ENCODE data around the gene CAPN8.

The CAPN8 gene

DNA sequence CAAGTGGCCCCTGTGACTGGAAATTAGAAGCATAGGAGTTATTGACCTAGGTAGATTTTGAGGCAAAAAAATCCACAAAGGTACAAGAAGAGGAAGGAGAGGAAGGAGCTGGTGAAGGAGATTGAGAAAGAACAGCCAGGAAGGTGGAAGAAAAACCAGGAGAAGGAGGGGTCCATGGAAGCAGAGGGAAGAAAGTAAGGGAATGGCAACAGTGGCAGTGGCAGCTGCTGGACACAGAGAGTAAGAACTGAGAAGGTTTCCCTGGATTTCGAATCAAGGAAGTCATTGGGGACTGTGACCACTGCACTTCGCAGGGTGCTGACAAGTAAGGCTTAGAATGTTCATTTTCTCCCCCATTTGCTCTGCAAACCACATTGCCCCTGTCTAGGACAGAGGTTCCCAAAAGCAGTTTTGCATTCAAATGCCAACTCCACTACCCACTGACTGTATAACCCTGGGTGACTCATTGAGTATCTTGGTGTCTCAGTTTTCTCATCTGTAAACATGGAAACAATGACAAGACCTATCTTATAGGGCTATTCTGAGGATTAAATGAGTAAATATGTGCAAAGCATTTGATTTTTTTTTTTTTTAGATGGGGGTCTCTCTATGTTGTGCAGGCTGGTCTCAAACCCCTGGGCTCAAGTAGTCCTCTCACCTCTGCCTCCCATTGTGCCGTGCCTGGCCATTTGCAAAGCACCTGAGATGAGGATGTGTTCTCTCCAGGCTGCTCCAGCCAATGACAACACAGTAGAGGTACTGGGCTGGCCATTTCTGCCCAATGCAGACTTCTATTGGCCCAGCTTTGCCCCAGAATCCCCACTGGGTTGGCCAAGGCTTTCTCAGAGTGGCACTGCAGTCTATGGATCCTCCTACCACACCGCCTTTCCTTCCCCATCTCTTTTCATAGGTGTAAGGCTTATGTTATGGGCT, 37.5 kb upstream of the CAPN8 start:
- peak; percentile 49 for DNase-seq (ENCODE audit: low read depth)

DNA sequence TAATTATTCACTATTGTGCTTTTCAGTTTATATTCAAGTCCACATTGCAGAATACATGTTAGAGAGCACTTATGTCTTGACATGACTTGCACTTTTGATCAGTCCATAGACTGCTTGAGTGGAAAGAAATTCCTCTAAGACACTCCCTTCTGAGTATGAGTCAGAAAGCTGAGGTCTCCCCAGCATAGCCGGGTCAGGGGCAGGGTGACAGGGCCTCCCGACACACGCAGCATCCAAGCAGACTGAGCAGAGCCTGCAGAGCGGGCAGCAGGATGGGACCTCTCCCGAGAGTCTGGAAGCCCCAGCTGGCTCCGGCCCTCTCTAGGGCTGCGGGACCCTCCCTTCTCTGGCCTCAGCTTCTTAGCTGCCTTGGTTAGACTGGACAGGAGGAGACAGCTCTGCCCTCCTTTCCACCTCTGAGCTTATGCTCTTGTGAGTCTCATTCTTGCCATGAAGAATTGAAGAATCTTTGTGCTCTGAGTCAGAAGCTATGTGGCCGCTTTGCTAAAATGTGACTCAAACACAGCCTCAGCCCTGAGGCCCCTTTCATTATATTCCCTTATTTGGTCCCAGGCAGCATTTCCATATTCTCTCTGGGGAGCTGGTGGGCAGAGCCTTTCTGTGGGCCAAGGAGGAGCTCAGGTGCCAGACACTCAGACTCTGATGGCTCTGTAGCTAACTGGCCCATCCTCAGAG, 35.6 kb upstream of the CAPN8 start:
- DNase-seq (ENCODE audit: low read depth): peak; percentile 97

DNA sequence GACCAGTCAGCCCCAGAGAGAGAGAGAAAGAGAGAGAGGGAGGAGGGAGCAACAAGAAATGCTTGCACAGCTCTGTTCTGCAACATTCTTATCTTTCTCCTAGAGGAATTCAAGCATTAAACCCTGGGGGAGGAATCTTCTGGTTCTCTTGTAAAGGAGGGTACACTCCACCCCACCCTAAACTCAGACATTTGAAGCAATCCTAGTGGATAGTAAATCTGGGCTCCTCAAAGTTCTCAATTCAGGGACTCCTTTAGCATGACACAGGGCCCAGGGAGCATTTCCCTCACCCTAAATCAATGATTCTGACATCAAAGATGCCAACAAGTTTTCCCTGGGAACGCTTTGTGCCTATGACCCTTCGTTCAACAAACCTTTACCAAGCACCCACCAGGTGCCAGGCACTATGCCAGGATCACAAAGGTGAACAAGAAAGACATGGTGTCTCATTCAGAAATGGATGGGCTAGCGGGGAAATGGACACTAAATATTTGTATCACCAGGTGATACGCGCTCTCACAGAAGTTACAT, 35.0 kb upstream of the CAPN8 start:
- peak; percentile 81 for DNase-seq (ENCODE audit: low read depth)

DNA sequence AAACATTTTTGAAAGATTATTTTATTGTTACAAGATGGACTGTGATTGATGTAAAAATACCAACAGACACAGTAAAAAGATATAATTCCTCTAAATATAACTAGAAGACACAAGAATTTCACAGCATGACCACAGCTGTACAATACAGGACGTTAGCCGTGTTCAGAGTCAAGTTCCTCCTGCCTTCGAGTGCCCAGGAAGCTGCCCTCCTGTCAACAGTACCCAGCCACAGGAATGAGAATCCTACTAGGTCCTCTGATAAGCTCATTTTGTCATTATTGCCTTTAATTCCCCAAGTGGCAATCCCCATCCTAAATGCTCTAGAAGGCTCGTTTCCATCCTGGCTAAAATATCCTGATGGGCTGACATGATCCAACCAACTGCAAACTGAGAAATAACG, 30.4 kb upstream of the CAPN8 start:
- DNase-seq (ENCODE audit: low read depth): no peak

DNA sequence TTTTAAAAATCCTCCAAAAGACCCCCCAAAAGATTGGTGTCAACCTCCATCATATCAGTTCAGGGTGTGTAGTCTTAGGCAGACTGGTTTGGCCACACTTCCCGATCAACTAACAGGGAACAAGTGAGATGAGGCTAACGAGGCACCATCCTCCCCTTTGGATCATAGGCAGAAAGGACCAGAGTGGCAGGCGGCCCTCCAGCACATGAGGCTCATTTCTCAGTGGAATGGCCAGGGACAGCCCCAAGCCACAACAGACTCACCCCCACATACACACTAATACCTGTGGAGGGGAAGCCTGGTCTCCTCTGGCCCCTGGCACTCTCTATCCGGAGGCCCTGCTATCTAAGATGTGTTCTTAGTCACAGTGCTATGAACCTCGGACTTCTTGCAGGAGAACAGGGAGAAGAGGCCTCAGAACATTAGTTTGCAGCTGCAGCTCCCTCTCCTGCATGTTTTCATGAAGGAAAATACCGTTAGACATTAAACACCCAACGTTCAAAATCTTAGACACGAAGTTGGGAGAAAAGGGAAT, 29.6 kb upstream of the CAPN8 start:
- DNase-seq (ENCODE audit: low read depth): no peak

DNA sequence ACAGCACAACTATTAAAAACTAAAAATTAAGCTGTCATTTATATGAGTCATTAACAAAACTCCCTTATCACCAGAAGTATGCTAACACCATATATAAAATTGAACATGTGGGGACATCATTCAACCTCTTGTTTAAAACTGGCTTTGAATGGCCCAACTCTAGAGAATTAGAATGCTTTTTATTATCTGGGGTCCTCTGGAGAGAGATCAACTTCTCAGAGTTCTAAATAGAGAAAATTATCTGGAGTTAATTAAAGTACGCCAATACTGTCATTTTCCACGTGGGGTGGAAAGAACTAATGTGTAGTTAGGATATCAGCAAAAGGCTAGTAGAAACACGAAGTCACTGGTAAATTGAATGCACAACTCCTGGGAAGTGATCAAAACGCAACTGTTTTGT, 25.6 kb upstream of the CAPN8 start:
- no peak for DNase-seq (ENCODE audit: low read depth)

DNA sequence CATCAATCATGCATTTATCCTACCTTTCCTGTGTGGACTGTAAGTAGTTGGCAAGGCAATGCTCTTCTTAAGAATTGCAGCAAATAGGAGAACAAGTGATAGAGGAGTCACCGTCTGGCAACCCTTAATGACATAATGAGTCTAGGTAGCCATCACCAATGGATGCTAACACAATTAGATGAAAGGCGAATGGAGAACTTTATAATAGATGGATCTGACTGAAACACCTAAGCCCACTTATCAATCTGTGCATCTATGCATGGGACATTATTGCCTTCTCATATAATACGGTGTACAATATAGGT, 18.9 kb upstream of the CAPN8 start:
- no peak for DNase-seq (ENCODE audit: low read depth)

DNA sequence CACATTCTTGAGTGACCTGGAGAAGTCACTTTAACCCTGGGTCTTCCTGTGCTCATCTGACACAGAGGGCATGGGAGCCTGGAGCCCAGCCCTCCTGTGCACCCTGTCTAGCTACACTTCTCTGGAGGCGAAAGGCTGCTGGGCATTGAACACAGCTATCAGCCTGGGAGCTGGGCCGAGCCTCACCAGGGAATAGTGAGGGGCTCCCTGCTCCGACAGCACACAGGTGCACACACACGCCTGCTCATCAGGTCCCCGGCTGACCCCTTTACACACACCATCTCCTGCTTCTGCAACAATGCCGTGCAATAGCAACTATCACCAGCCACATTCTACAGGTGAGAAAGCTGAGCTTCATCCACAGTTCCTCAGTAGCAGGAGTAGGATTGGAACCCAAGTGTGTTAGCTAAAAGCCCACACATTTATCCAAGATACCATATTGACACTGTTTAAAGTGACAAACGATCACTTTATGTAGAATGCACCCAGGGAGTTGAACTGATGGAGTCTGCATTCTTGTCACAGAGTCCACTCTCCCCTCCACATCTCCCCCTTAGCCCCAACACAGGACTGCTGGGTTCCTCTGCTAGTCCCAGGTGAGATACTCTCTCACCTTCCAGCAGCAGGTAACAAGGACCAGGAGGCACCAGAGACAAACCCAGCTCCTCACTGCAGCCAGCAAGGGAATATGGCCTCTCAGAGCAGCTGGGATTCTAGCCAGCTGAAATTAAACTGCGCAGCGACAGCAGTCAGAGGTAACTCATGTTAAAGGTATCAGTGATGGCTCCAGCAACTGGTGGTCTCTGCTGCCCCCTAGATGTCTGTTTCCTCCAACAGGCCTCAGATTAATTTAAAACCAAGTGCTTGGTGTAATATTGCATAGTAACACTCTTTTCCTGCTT, 18.3 kb upstream of the CAPN8 start:
- no peak for DNase-seq (ENCODE audit: low read depth)

DNA sequence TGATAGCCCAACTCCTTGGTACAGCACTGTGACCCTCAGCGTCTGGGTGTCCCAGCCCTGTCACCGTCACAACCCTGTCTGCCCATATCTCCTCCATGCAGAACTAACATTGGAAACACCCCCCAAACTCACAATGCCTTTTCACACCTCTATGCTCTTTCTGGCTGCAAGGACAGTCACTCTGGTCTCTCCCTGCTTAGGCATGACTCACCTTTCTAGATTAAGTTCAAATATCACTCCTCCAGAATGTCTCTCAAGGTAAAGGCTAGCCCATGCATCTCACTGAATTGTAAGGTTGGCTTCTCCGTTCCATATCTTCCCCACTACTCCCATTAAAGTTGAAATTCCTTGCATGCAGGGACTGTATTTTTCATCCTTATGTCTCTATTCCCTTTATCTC, 17.0 kb upstream of the CAPN8 start:
- DNase-seq (ENCODE audit: low read depth): no peak

DNA sequence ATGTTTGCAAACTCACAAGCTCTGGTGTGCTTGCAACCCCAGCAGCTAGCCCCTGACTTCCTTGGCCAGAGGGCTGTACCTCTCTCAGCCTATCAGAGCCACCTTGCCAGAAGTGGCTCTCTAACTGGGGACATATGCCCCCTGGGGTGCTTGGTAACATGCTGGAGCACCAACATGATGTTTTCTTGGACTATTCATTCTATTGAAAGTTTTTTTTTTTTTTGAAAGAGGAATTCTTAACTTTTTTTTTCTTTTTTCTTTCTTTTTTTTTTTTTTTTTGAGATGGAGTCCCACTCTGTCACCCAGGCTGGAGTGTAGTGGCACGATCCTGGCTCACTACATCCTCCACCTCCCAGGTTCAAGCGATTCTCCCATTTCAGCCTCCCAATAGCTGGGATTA, 14.7 kb upstream of the CAPN8 start:
- DNase-seq (ENCODE audit: low read depth): no peak

DNA sequence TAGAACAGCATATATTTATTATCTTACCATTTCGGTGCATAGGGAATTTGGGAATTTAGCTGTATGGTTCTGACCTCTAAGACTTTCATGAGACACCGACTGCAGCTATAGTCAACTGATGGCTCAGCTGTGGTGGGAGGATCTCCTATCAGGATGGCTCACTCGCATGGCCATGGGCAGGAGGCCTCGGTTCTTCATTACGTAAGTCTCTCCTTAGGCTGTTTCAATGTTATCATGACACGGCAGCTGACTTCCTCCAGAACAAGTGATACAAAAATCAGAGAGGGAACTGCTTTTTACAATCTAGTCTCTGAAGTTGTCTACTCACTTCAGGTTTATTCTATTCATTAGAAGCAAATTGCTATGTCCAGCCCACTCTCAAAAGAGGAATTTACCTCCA, 13.3 kb upstream of the CAPN8 start:
- peak; percentile 18 for DNase-seq (ENCODE audit: low read depth)

DNA sequence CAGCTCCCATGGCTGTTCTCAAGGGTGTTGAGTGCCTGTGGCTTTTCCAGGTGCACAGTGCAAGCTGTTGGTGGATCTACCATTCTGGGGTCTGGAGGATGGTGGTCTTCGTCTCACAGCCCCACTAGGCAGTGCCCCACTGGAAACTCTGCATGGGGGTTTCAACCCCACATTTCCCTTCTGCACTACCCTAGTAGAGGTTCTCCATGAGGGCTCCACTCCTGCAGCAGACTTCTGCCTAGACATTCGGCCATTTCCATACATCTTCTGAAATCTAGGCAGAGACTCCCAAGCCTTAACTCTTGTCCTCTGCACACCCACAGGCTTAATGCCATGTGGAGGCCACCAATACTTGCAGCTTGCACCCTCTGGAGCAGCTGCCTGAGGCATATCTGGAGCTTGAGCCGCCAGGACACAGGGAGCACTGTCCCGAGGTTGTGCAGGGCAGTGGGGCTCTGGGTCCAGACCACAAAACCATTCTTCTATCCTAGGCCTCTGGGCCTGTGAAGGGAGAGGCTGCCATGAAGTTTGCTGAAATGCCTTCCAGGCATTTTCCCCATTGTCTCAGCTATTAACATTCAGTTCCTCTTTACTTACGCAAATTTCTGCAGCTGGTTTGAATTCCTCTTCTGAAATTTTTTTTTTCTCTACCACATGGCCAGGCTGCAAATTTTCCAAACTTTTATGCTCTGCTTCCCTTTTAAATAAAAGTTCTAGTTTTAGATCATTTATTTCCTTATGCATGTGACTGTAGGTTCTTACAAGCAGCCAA, 8.8 kb upstream of the CAPN8 start:
- DNase-seq (ENCODE audit: low read depth): no peak

DNA sequence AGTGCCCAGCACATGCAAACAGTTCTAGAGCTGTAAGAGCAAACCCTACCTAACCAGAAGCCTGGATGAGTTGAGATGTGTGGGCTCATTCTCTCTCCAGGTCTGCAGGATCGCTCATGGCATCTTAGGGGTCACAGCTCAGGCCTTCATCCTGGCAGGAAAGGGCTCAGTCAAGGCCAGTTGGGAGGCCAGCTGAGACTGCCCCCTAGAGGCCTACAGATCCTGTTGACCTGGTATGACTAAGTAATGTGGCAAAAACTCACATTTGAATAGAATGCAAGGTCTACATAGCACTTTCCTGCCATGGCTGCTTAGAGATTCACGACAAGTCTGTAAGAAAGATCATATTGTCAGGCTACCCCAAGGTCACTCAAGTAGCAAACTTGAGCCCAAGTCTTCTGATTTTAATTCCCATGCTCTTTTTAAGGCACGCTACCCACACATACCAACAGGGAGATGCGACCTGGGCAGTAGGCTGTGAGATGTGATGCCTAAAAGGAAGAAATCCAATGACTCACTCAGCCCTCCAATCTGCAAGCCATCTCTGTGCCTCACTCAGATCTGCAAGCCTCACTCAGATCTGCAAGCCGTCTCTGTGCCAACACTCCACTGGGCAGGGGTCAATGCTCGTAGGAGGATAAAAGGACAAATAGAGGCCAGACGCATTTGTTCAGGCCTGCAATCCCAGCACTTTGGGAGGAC, 5.1 kb upstream of the CAPN8 start:
- DNase-seq (ENCODE audit: low read depth): peak; percentile 35

DNA sequence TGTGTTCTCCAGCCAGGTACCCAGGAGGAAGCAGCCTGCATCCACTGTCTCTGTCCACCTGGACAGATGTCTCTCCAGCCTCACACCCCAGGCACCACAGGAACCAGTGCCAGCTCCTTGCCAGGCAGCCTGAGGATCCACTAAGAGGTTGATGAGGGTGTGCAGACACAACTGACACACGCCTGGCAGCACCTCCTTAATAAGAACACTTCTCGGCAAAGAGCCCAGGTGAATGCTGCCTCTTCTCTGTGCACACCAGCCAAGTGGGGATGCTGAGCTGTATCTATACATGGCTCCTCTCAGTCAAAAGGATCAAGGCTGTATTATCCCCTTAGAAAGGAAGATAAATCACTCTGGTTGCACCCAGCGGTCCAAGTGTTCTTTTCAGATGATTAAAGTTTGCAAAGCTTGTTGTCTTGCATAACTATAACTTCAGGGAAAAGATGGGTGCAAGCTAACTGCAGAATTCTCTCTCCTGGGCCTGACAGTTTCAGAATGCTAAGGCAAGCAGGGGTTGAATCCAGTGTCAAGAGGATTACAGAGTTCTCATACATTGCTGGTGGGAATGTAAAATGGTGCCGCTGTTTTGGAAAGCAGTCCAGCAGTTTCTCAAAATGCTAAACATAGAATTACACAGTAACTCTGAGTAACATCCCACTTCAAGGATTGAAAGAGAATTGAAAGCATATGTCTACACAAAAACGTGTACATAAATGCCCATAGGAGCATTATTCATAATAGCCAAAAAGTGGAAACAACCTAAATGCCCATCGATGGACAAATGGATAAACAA, 3.7 kb upstream of the CAPN8 start:
- no peak for DNase-seq (ENCODE audit: low read depth)

DNA sequence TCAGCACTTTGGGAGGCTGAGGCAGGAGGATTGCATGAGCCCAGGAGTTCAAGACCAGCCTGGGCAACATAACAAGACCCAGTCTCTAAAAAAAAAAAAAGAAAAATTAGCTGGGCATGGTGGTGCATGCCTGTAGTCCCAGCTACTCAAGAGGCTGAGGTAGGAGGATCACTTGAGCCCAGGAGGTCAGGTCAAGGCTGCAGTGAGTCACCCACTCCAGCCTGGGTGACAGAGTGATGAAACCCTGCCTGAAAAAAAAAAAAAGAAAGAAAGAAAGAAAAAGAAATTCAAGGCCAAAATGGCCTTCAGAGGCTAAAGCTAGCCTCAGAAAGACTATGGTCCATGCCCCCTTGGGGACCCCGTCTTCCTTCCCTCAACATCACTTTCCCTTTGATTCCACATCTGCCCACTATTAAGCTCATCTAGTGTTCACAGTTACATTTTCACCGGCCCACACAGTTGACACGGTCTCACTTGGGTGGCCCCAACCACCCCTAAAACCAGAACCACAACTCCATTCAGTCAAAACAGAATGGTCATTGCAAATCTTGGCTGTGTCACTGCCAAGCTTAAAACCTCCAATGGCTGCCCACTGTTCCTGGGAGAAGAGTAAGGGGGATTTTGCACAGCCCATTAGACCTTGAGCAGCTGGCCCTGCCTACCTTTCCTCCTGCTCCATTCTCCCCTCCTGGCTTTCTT, 2.1 kb upstream of the CAPN8 start:
- peak; percentile 11 for DNase-seq (ENCODE audit: low read depth)

DNA sequence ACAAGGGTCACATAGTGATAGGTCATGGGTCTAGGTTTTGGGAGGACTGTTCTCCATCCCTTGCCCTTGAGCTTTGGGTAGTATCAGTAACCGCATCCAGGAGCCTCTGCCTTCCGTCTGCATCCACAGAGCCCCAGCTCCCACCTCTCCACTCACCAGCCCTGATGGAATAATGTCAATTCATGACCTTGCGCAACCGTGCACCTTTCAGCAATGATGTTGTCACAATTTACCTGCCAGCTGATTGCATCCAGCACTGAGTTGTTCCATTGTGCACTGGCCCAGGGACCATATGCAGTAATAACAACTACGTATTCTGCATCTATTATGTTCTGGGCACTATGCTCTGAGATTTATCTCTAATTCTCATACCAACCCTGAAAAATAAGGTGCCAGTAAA, 1.4 kb downstream of the CAPN8 start:
- no peak for DNase-seq (ENCODE audit: low read depth)

DNA sequence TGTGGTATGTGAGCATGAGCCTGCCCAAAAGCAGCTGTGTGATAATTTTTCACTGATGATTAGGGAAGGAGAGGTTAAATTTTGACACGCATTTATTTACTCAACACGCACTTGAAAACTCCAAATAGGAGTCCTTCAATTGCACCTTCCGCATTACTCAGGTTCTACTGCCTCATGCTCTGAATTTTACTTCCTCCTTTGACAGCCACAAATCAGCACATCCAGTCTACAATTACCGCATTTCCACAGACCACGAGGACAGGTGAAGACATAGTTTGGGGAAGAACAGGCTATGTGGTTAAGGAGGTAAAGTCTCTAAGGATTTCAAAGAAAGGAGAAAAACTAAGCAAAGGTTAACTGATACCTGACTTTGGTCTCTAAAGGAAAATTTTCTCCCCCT, 2.6 kb downstream of the CAPN8 start:
- DNase-seq (ENCODE audit: low read depth): no peak

DNA sequence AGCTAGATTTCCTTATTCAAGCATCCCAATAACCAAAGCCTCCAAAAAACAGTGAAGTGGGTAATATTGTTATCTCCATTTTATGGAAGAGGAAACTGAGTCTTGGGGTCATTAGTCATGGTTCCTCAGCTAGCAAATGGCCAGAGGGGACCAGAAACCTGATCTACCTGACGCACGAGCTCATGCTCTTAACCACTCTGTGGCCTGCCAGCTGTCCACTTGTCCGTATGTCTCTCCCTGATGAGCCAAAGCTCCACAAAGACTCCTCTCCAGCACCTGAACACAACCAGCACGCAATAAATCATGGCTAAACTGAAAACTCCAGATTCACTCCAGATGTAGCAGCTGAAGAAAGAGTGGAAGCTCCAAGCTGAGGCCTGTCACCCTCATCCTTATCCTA, 5.8 kb downstream of the CAPN8 start:
- no peak for DNase-seq (ENCODE audit: low read depth)

DNA sequence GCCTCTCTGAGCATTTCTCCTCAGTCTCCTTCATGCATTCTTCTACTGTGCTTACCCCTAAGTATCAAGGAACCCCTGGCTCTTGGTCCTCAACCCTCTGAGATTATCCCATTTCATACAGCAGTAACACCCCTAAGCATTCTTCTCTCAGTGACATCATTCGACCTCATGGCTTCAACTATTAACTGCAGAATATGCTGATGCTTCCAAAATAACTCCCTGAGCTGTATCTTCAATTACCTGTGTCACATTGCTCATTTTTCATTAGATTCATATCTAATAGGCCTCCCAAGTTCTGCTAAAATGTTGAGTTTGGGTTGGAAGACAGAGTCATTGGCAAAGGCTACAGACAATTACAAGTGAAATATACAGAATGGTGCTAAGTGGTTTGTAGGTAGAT, 7.5 kb downstream of the CAPN8 start:
- DNase-seq (ENCODE audit: low read depth): no peak
